Neural cell (in vitro differentiated cells): ENCODE measurements around the gene CCDC159. TPM values are rescaled to one million over a fixed set of nuclear protein-coding genes. Genes with fewer than 3 reads are reported as not detected.

ENCODE experiments used
- H2AFZ ChIP-seq: fragments of 200-600, 300-800 bp; sonication (generic), shearing (Covaris generic); 2 replicates; pipeline ENCODE4 v1.6.0; 2014; ENCODE audit warnings: low read depth, mild to moderate bottlenecking, antibody characterized with exemption, low read length, moderate library complexity
- H3F3A ChIP-seq: fragments of 200-600 bp; shearing (Covaris generic); 2 replicates; pipeline ENCODE4 v1.6.1; 2016; ENCODE audit warnings: mild to moderate bottlenecking, moderate library complexity, mixed read lengths, antibody characterized with exemption, low read length; ENCODE audit not compliant: insufficient read depth, poor library complexity, severe bottlenecking
- H3K27ac ChIP-seq: fragments of 200-600, 300-800 bp; sonication (generic), shearing (Covaris generic); 2 replicates; pipeline ENCODE4 v1.5.1; 2014; ENCODE audit warnings: mild to moderate bottlenecking, low read length, moderate library complexity
- H3K27me3 ChIP-seq: fragments of 300-800, 200-600 bp; sonication (generic), shearing (Covaris generic); 2 replicates; pipeline ENCODE4 v1.6.0; 2014; ENCODE audit warnings: mild to moderate bottlenecking, low read depth, low read length, moderate library complexity; ENCODE audit not compliant: insufficient read depth
- H3K36me3 ChIP-seq: fragments of 300-800, 200-600 bp; sonication (generic), shearing (Covaris generic); 2 replicates; pipeline ENCODE4 v1.5.1; 2014; ENCODE audit warnings: mild to moderate bottlenecking, antibody characterized with exemption, low read length, moderate library complexity; ENCODE audit not compliant: insufficient read depth
- H3K4me2 ChIP-seq: fragments of 300-800, 200-600 bp; sonication (generic), shearing (Covaris generic); 2 replicates; pipeline ENCODE4 v1.6.0; 2014; ENCODE audit warnings: mild to moderate bottlenecking, low read length
- H3K4me3 ChIP-seq: fragments of 300-800, 200-600 bp; sonication (generic), shearing (Covaris generic); 2 replicates; pipeline ENCODE4 v1.5.1; 2014; ENCODE audit warnings: mild to moderate bottlenecking, low read length, moderate library complexity
- H3K79me2 ChIP-seq: fragments of 200-600 bp; shearing (Covaris generic); replicated peaks from 2 replicates; pipeline ENCODE4 v1.6.0; 2014; ENCODE audit warnings: mild to moderate bottlenecking, low read length, moderate library complexity; ENCODE audit not compliant: insufficient read depth
- H3K9ac ChIP-seq: fragments of 300-800, 200-600 bp; sonication (generic), shearing (Covaris generic); 2 replicates; pipeline ENCODE4 v1.6.1; 2016; ENCODE audit warnings: mild to moderate bottlenecking, low read length, mixed read lengths
- H3K9me2 ChIP-seq: fragments of 200-600 bp; shearing (Covaris generic); 2 replicates; pipeline ENCODE4 v1.6.1; 2016; ENCODE audit warnings: mild to moderate bottlenecking, low read length, mixed read lengths; ENCODE audit not compliant: insufficient read depth
- H3K9me3 ChIP-seq: fragments of 200-600, 300-800 bp; sonication (generic), shearing (Covaris generic); 2 replicates; pipeline ENCODE4 v1.6.1; 2016; ENCODE audit warnings: mild to moderate bottlenecking, mixed run types, low read length, moderate library complexity, mixed read lengths
- H4K20me1 ChIP-seq: fragments of 200-600 bp; shearing (Covaris generic); 2 replicates; pipeline ENCODE4 v1.6.1; 2016; ENCODE audit warnings: mild to moderate bottlenecking, mixed run types; ENCODE audit not compliant: insufficient read depth
- CTCF ChIP-seq: fragments of 450-650 bp; IDR thresholded peaks from 2 replicates; pipeline ENCODE4 v1.5.1; 2014; ENCODE audit warnings: antibody characterized with exemption, mild to moderate bottlenecking, moderate library complexity; ENCODE audit not compliant: poor library complexity, severe bottlenecking
- EP300 ChIP-seq: fragments of 450-650 bp; conservative IDR thresholded peaks from 2 replicates; pipeline ENCODE4 v1.6.1; 2014; ENCODE audit warnings: antibody characterized with exemption, mild to moderate bottlenecking, moderate library complexity; ENCODE audit not compliant: poor library complexity, severe bottlenecking
- EZH2 ChIP-seq: fragments of 200-600, 300-800 bp; shearing (Covaris generic), sonication (generic); IDR thresholded peaks from 2 replicates; pipeline ENCODE4 v1.6.1; 2014; ENCODE audit warnings: antibody characterized with exemption, low read length, borderline replicate concordance, mild to moderate bottlenecking; ENCODE audit not compliant: insufficient read depth, poor library complexity, severe bottlenecking
- MXI1 ChIP-seq: fragments of 450-650 bp; conservative IDR thresholded peaks from 2 replicates; pipeline ENCODE4 v1.6.1; 2014; ENCODE audit warnings: antibody characterized with exemption, mild to moderate bottlenecking; ENCODE audit not compliant: poor library complexity, severe bottlenecking
- POLR2AphosphoS5 ChIP-seq: IDR thresholded peaks from 2 replicates; pipeline ENCODE4 v1.6.1; 2012
- RAD21 ChIP-seq: fragments of 450-650 bp; conservative IDR thresholded peaks from 2 replicates; pipeline ENCODE4 v1.6.1; 2014; ENCODE audit warnings: antibody characterized with exemption, mild to moderate bottlenecking, moderate library complexity
- REST ChIP-seq: IDR thresholded peaks from 2 replicates; pipeline ENCODE4 v1.6.1; 2012; ENCODE audit warnings: borderline replicate concordance
- SMC3 ChIP-seq: fragments of 450-650 bp; conservative IDR thresholded peaks from 2 replicates; pipeline ENCODE4 v1.6.1; 2014; ENCODE audit warnings: antibody characterized with exemption, mild to moderate bottlenecking, moderate library complexity; ENCODE audit not compliant: poor library complexity
- TAF1 ChIP-seq: IDR thresholded peaks from 2 replicates; pipeline ENCODE4 v1.6.1; 2012; ENCODE audit warnings: low read depth
- polyA plus RNA-seq: library from polyadenylated mRNA; depleted of rRNA; stranded (reverse); fragments of >200 nt; gene quantifications from 2 replicates; pipeline ENCODE4 v1.2.3, GENCODE V29; 2014

Gene CCDC159
- polyA plus RNA-seq, 1 donor from 2014 or later: 2.4 TPM

- peak overlapping the region; percentile 94 for H3K9ac ChIP-seq
- peak; percentile 62 for TF ChIP-seq SMC3
- peak; percentile 62 for TF ChIP-seq RAD21
- peak; percentile 99 for TF ChIP-seq MXI1
- peak; percentile 90 for TF ChIP-seq REST
- peak; percentile 12 for TF ChIP-seq CTCF
- no peak for TF ChIP-seq EZH2
- TF ChIP-seq TAF1: peak; percentile 85
- TF ChIP-seq POLR2AphosphoS5: peak; percentile 78
- TF ChIP-seq EP300: peak; percentile 86
- H4K20me1 ChIP-seq: no peaks in the 10 kb centered on the region
- H2AFZ ChIP-seq: peak overlapping the region; percentile 65
- H3F3A ChIP-seq: peaks cover 9% of the 10 kb centered on the region
- no peaks in the 10 kb centered on the region for H3K9me2 ChIP-seq
- H3K27me3 ChIP-seq: no peaks in the 10 kb centered on the region
- no peaks in the 10 kb centered on the region for H3K79me2 ChIP-seq
- H3K4me2 ChIP-seq: peak overlapping the region; percentile 94
- H3K9me3 ChIP-seq: no peaks in the 10 kb centered on the region
- H3K27ac ChIP-seq: peak overlapping the region; percentile 100
- H3K4me3 ChIP-seq: peak overlapping the region; percentile 71
- H3K36me3 ChIP-seq: no peaks in the 10 kb centered on the region
Measured at GRCh38 chr19:11373166-11373884, 27.0 kb downstream of the CCDC159 start.

- Histone ChIP-seq H3K36me3 (no peaks in the 10 kb centered on the region), H3K27ac (peak overlapping the region; percentile 100), H2AFZ (peak overlapping the region; percentile 65), H3F3A (peaks cover 9% of the 10 kb centered on the region), H3K9ac (peak overlapping the region; percentile 94), H3K4me2 (peak overlapping the region; percentile 93), H3K27me3 (no peaks in the 10 kb centered on the region), H3K79me2 (no peaks in the 10 kb centered on the region), H3K9me3 (no peaks in the 10 kb centered on the region), H3K9me2 (no peaks in the 10 kb centered on the region), H4K20me1 (no peaks in the 10 kb centered on the region), H3K4me3 (peak overlapping the region; percentile 71)
- TF ChIP-seq RAD21 (no peak), CTCF (no peak), EP300 (no peak), MXI1 (no peak), REST (peak; percentile 32), POLR2AphosphoS5 (no peak), TAF1 (peak; percentile 25), SMC3 (no peak)
Measured at GRCh38 chr19:11373885-11374432, 27.6 kb downstream of the CCDC159 start.
